GM10266 (cell line): ENCODE results near the gene SPOP.
"Not testable (repeated sequence)": the region's sequence is repeated elsewhere in the genome, so short reads cannot be mapped to it uniquely, and the experiment has no call there.

Experiments used
- DNase-seq: peaks from one replicate; pipeline ENCODE4 v3.0.0; 2012; ENCODE audit errors: extremely low spot score
- CTCF ChIP-seq: IDR thresholded peaks from 2 replicates; pipeline ENCODE4 v1.5.1; 2012; ENCODE audit warnings: mild to moderate bottlenecking, low read depth; ENCODE audit not compliant: control insufficient read depth, insufficient read depth; ENCODE audit errors: missing control alignments

SPOP gene

GRCh38 chr17:49572226-49572625, 105.7 kb downstream of the SPOP start:
- no peak for DNase-seq
- TF ChIP-seq CTCF, result no peak

- TF ChIP-seq CTCF, result no peak
- no peak for DNase-seq
These were observed 106.1 kb downstream of the SPOP start for GRCh38 chr17:49571764-49572163.

- no peak for TF ChIP-seq CTCF
- no peak for DNase-seq
These were observed 106.6 kb downstream of the SPOP start for GRCh38 chr17:49571283-49571682.

- TF ChIP-seq CTCF, result no peak
- DNase-seq, result no peak
These were observed 107.2 kb downstream of the SPOP start for GRCh38 chr17:49570540-49571242.

- not testable (repeated sequence) for DNase-seq
These were observed 109.2 kb downstream of the SPOP start for GRCh38 chr17:49568695-49569047.

GRCh38 chr17:49567871-49568694, 109.8 kb downstream of the SPOP start:
- peak; percentile 79 for DNase-seq
- TF ChIP-seq CTCF, result peak; percentile 99

GRCh38 chr17:49567104-49567521, 110.8 kb downstream of the SPOP start:
- DNase-seq, result no peak
- no peak for TF ChIP-seq CTCF
